Calu3 (cell line): ENCODE measurements around the gene FRMD5. TPM values are rescaled to one million over a fixed set of nuclear protein-coding genes. Genes with fewer than 3 reads are reported as not detected.

Experiments
- BruUV-seq: library from RNA; stranded (reverse); fragments of 400-500 nt; replicated peaks from 2 replicates; lab custom pipeline; 2021; lab: Mats Ljungman, UMichigan
- CTCF ChIA-PET: fragments of 300-600 bp; sonication (Branson Sonifier 250); formaldehyde crosslinking; loops from one replicate; lab custom pipeline; 2022; ENCODE audit warnings: antibody characterized with exemption; lab: Charles Lee
- DNase-seq: peaks from one replicate; pipeline ENCODE4 v3.0.0; 2022
- H3K27ac Mint-ChIP-seq: one replicate; pipeline ENCODE4 v1.8.0; 2022; ENCODE audit warnings: mixed read lengths; ENCODE audit not compliant: unreplicated experiment
- H3K27me3 Mint-ChIP-seq: one replicate; pipeline ENCODE4 v1.8.0; 2022; ENCODE audit warnings: mixed read lengths; ENCODE audit not compliant: unreplicated experiment
- H3K36me3 Mint-ChIP-seq: one replicate; pipeline ENCODE4 v1.8.0; 2022; ENCODE audit warnings: mild to moderate bottlenecking, moderate library complexity, mixed read lengths; ENCODE audit not compliant: insufficient read depth, unreplicated experiment
- H3K4me1 Mint-ChIP-seq: one replicate; pipeline ENCODE4 v1.8.0; 2022; ENCODE audit warnings: mild to moderate bottlenecking, low read depth, mixed read lengths; ENCODE audit not compliant: unreplicated experiment
- H3K4me3 Mint-ChIP-seq: one replicate; pipeline ENCODE4 v1.8.0; 2022; ENCODE audit warnings: mild to moderate bottlenecking, low read depth, moderate library complexity, mixed read lengths; ENCODE audit not compliant: unreplicated experiment
- H3K9me3 Mint-ChIP-seq: one replicate; pipeline ENCODE4 v1.8.0; 2022; ENCODE audit warnings: low read depth, mixed read lengths; ENCODE audit not compliant: unreplicated experiment
- CTCF ChIP-seq: fragments of 200-600 bp; IDR thresholded peaks from one replicate; pipeline ENCODE4 v1.8.0; 2022; ENCODE audit warnings: antibody characterized with exemption; ENCODE audit not compliant: unreplicated experiment
- intact Hi-C: fragments of 100-400 bp; cut with micrococcal nuclease; formaldehyde crosslinking; loops from one replicate; pipeline ENCODE4 v1.10.0; 2022; ENCODE audit not compliant: unreplicated experiment
- total RNA-seq: library from RNA; stranded (reverse); gene quantifications from 2 replicates; pipeline ENCODE4 v1.2.3, GENCODE V29; 2022

FRMD5 gene
- total RNA-seq, 1 experiment from 2014 or later = 10.9 TPM

- no peak overlapping the region for H3K27ac Mint-ChIP-seq
- H3K4me3 Mint-ChIP-seq = no peak overlapping the region
- BruUV-seq = no TSS peak
Measured at GRCh38 chr15:44081026-44082013, 113.8 kb downstream of the FRMD5 start.

DNA sequence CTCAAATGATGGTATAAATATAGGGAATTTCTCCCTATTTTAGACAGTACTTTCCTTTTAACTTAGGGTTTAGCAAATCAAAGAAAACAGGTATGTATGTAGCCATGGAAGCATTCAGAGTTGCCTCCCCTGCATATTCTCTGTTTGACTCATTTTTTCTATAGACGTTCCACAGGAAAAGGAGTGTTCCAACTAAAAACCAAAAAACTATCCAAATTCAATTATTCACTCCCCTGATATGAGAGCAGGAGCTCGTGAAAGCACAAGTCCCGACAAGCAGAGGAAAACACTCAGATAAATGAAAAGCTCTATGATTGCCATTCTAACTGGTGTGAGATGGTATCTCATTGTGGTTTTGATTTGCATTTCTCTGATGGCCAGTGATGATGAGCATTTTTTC is 119.5 kb downstream of the FRMD5 start:
- DNase-seq = no peak
- BruUV-seq = no TSS peak
- H3K4me1 Mint-ChIP-seq = no peaks in the 10 kb centered on the region
- no peak overlapping the region for H3K4me3 Mint-ChIP-seq
- intact Hi-C loops = no loop called here
- no peak overlapping the region for H3K27ac Mint-ChIP-seq
- H3K9me3 Mint-ChIP-seq = no peaks in the 10 kb centered on the region
- no peaks in the 10 kb centered on the region for H3K36me3 Mint-ChIP-seq
- TF ChIP-seq CTCF = no peak
- CTCF ChIA-PET = no interaction called here
- H3K27me3 Mint-ChIP-seq = no peaks in the 10 kb centered on the region

More at GRCh38 chr15:44081026-44082013, 113.8 kb downstream of the FRMD5 start:
- H3K9me3 Mint-ChIP-seq = no peaks in the 10 kb centered on the region
- intact Hi-C loops = no loop called here
- CTCF ChIA-PET = interaction anchor here (0.7 kb wide), 1 partner anchor 10 kb away, joined by 3 read pairs; no protein-coding TSS in a partner anchor
- no peaks in the 10 kb centered on the region for H3K27me3 Mint-ChIP-seq
- TF ChIP-seq CTCF = no peak
- DNase-seq = no peak
- H3K36me3 Mint-ChIP-seq = no peaks in the 10 kb centered on the region
- H3K4me1 Mint-ChIP-seq = peaks cover 9% of the 10 kb centered on the region

DNA sequence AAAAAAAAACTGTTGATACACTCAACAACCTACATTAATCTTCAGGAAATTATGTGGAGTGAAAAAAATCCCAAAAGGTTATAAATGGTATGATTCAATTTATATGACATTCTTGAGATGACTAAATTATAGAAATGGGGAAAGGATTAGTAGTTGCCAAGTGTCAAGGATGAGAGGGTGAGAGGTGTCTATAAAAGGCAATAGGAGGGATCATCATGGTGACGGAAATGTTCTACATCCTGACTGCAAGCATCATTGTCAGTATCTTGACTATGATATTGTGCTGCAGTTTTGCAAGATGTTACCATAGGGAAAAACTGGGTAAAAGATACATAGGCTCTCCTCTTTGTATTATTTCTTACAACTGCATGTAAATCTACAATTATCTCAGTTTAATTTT is 125.6 kb downstream of the FRMD5 start:
- no TSS peak for BruUV-seq
- Mint-ChIP-seq H3K4me3 (no peak overlapping the region), H3K4me1 (peaks cover 13% of the 10 kb centered on the region), H3K36me3 (no peaks in the 10 kb centered on the region), H3K9me3 (no peaks in the 10 kb centered on the region), H3K27me3 (no peaks in the 10 kb centered on the region), H3K27ac (no peak overlapping the region)
- no peak for TF ChIP-seq CTCF
- no peak for DNase-seq
- CTCF ChIA-PET = interaction anchor here (0.7 kb wide), 1 partner anchor 111 kb away, joined by 3 read pairs; no protein-coding TSS in a partner anchor
- intact Hi-C loops = loop anchor here (10.0 kb wide), 1 partner anchor 165 kb away; no protein-coding TSS in a partner anchor

DNA sequence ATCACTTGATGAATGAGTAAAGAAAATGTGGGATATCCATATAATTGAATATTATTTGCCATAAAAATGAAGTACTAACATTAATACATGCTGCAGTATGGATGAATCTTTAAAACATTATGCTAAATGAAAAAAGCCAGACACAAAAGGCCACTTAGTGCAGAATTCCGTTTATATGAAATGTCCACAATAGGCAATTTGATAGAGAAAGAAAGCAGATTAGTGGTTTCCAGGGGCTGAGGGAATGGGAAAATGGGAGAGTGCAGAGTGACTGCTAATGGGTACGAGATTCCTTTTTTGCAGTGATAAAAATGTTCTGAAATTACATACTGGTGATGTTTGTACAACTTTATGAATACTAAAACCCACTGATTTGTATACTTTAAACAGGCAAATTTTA is 126.7 kb downstream of the FRMD5 start:
- Mint-ChIP-seq H3K27me3 (no peaks in the 10 kb centered on the region), H3K36me3 (no peaks in the 10 kb centered on the region), H3K27ac (no peak overlapping the region), H3K9me3 (no peaks in the 10 kb centered on the region), H3K4me3 (no peak overlapping the region), H3K4me1 (peaks cover 13% of the 10 kb centered on the region)
- CTCF ChIA-PET = no interaction called here
- no peak for TF ChIP-seq CTCF
- BruUV-seq = no TSS peak
- no peak for DNase-seq
- intact Hi-C loops = loop anchor here (10.0 kb wide), 1 partner anchor 164 kb away; no protein-coding TSS in a partner anchor
